EH (cell line): ENCODE measurements around the gene TLR9.
A peak's percentile ranks its signal among the peaks of the same experiment; 100 is the strongest.

ENCODE experiments used
- DNase-seq: peaks from one replicate; pipeline ENCODE4 v3.0.0-alpha.2; 2015; ENCODE audit warnings: low read depth

TLR9 gene

GRCh38 chr3:52172262-52172757, 53.1 kb downstream of the TLR9 start:
- DNase-seq = no peak

- DNase-seq = peak; percentile 61
Observed at GRCh38 chr3:52171514-52172261, 53.8 kb downstream of the TLR9 start.
